SH-SY5Y (cell line): ENCODE data around the gene NUP37.

Experiments used
- GATA2 ChIP-seq: IDR thresholded peaks from 2 replicates; pipeline ENCODE4 v1.6.1; 2011; ENCODE audit warnings: mild to moderate bottlenecking, low read depth, low read length
- GATA3 ChIP-seq: IDR thresholded peaks from 2 replicates; pipeline ENCODE4 v1.6.1; 2011; ENCODE audit warnings: low read depth, mild to moderate bottlenecking, low read length, moderate library complexity

- no peak for TF ChIP-seq GATA2
- no peak for TF ChIP-seq GATA3
These were observed 13.0 kb downstream of the NUP37 start for GRCh38 chr12:102106905-102107304.
